ENCODE results near the gene MAGI2.
"Not testable (repeated sequence)": the region's sequence is repeated elsewhere in the genome, so short reads cannot be mapped to it uniquely, and the experiment has no call there.

The MAGI2 gene

GRCh38 chr7:78253850-78254725 lies 1199.4 kb downstream of the MAGI2 start:
- Histone ChIP-seq H3K36me3 (ENCODE audit: control insufficient read depth in 5 of 5, insufficient read depth in 5 of 5, low read length in 5 of 5) (peaks cover 0 to 4% (median 0%) of the 10 kb centered on the region in 5 donors), H3K9me3 (ENCODE audit: control insufficient read depth in 5 of 5, low read length in 5 of 5) (peaks cover 0 to 3% (median 0%) of the 10 kb centered on the region in 5 donors), H3K9ac (ENCODE audit: low read length in 5 of 5) (no peak overlapping the region), H3K27ac (ENCODE audit: low read depth, low read length) (no peak overlapping the region), H3K4me1 (ENCODE audit: control insufficient read depth in 5 of 5, insufficient read depth in 5 of 5, low read length in 5 of 5) (no peaks in the 10 kb centered on the region), H3K27me3 (ENCODE audit: control insufficient read depth in 5 of 5, insufficient read depth in 4 of 5, low read length in 5 of 5) (no peaks in the 10 kb centered on the region), H3K4me3 (ENCODE audit: low read depth in 1 of 5, low read length in 5 of 5) (no peak overlapping the region)

- Histone ChIP-seq H3K9ac (ENCODE audit: low read length in 5 of 5) (no peak overlapping the region), H3K36me3 (ENCODE audit: control insufficient read depth in 5 of 5, insufficient read depth in 5 of 5, low read length in 5 of 5) (no peaks in the 10 kb centered on the region), H3K4me3 (ENCODE audit: low read depth in 1 of 5, low read length in 5 of 5) (no peak overlapping the region), H3K4me1 (ENCODE audit: control insufficient read depth in 5 of 5, insufficient read depth in 5 of 5, low read length in 5 of 5) (no peaks in the 10 kb centered on the region), H3K9me3 (ENCODE audit: control insufficient read depth in 5 of 5, low read length in 5 of 5) (peaks cover 4 to 22% (median 14%) of the 10 kb centered on the region in 5 donors), H3K27ac (ENCODE audit: low read depth, low read length) (no peak overlapping the region), H3K27me3 (ENCODE audit: control insufficient read depth in 5 of 5, insufficient read depth in 4 of 5, low read length in 5 of 5) (no peaks in the 10 kb centered on the region)
Measured at GRCh38 chr7:78248867-78249266, 1204.6 kb downstream of the MAGI2 start.

GRCh38 chr7:78247910-78248689 lies 1205.4 kb downstream of the MAGI2 start:
- Histone ChIP-seq H3K36me3 (ENCODE audit: control insufficient read depth in 5 of 5, insufficient read depth in 5 of 5, low read length in 5 of 5) (no peaks in the 10 kb centered on the region), H3K9ac (ENCODE audit: low read length in 5 of 5) (no peak overlapping the region), H3K27ac (ENCODE audit: low read depth, low read length) (no peak overlapping the region), H3K4me3 (ENCODE audit: low read depth in 1 of 5, low read length in 5 of 5) (no peak overlapping the region), H3K9me3 (ENCODE audit: control insufficient read depth in 5 of 5, low read length in 5 of 5) (peaks cover 4 to 21% (median 14%) of the 10 kb centered on the region in 5 donors), H3K4me1 (ENCODE audit: control insufficient read depth in 5 of 5, insufficient read depth in 5 of 5, low read length in 5 of 5) (no peaks in the 10 kb centered on the region), H3K27me3 (ENCODE audit: control insufficient read depth in 5 of 5, insufficient read depth in 4 of 5, low read length in 5 of 5) (no peaks in the 10 kb centered on the region)

GRCh38 chr7:78240179-78240578 lies 1213.3 kb downstream of the MAGI2 start:
- not testable (repeated sequence) for H3K4me1 ChIP-seq (ENCODE audit: control insufficient read depth in 5 of 5, insufficient read depth in 5 of 5, low read length in 5 of 5); H3K9ac ChIP-seq (ENCODE audit: low read length in 5 of 5)

GRCh38 chr7:78234634-78235033 lies 1218.8 kb downstream of the MAGI2 start:
- Histone ChIP-seq H3K36me3 (ENCODE audit: control insufficient read depth in 5 of 5, insufficient read depth in 5 of 5, low read length in 5 of 5) (no peaks in the 10 kb centered on the region), H3K27ac (ENCODE audit: low read depth, low read length) (no peak overlapping the region), H3K4me1 (ENCODE audit: control insufficient read depth in 5 of 5, insufficient read depth in 5 of 5, low read length in 5 of 5) (no peaks in the 10 kb centered on the region), H3K9ac (ENCODE audit: low read length in 5 of 5) (no peak overlapping the region), H3K27me3 (ENCODE audit: control insufficient read depth in 5 of 5, insufficient read depth in 4 of 5, low read length in 5 of 5) (no peaks in the 10 kb centered on the region), H3K4me3 (ENCODE audit: low read depth in 1 of 5, low read length in 5 of 5) (no peak overlapping the region), H3K9me3 (ENCODE audit: control insufficient read depth in 5 of 5, low read length in 5 of 5) (no peaks in the 10 kb centered on the region)

More at GRCh38 chr7:78240179-78240578, 1213.3 kb downstream of the MAGI2 start:
- not testable (repeated sequence) for H3K4me3 ChIP-seq (ENCODE audit: low read depth in 1 of 5, low read length in 5 of 5); H3K9me3 ChIP-seq (ENCODE audit: control insufficient read depth in 5 of 5, low read length in 5 of 5); H3K27ac ChIP-seq (ENCODE audit: low read depth, low read length); H3K36me3 ChIP-seq (ENCODE audit: control insufficient read depth in 5 of 5, insufficient read depth in 5 of 5, low read length in 5 of 5); H3K27me3 ChIP-seq (ENCODE audit: control insufficient read depth in 5 of 5, insufficient read depth in 4 of 5, low read length in 5 of 5)

GRCh38 chr7:78232806-78233205 lies 1220.7 kb downstream of the MAGI2 start:
- Histone ChIP-seq H3K4me1 (ENCODE audit: control insufficient read depth in 5 of 5, insufficient read depth in 5 of 5, low read length in 5 of 5) (peaks cover 0 to 3% (median 0%) of the 10 kb centered on the region in 5 donors), H3K27ac (ENCODE audit: low read depth, low read length) (no peak overlapping the region), H3K27me3 (ENCODE audit: control insufficient read depth in 5 of 5, insufficient read depth in 4 of 5, low read length in 5 of 5) (no peaks in the 10 kb centered on the region), H3K4me3 (ENCODE audit: low read depth in 1 of 5, low read length in 5 of 5) (no peak overlapping the region), H3K36me3 (ENCODE audit: control insufficient read depth in 5 of 5, insufficient read depth in 5 of 5, low read length in 5 of 5) (no peaks in the 10 kb centered on the region), H3K9me3 (ENCODE audit: control insufficient read depth in 5 of 5, low read length in 5 of 5) (no peaks in the 10 kb centered on the region), H3K9ac (ENCODE audit: low read length in 5 of 5) (no peak overlapping the region)

- Histone ChIP-seq H3K36me3 (ENCODE audit: control insufficient read depth in 5 of 5, insufficient read depth in 5 of 5, low read length in 5 of 5) (no peaks in the 10 kb centered on the region), H3K9ac (ENCODE audit: low read length in 5 of 5) (no peak overlapping the region), H3K4me1 (ENCODE audit: control insufficient read depth in 5 of 5, insufficient read depth in 5 of 5, low read length in 5 of 5) (peaks cover 0 to 18% (median 9%) of the 10 kb centered on the region in 5 donors), H3K27me3 (ENCODE audit: control insufficient read depth in 5 of 5, insufficient read depth in 4 of 5, low read length in 5 of 5) (no peaks in the 10 kb centered on the region), H3K9me3 (ENCODE audit: control insufficient read depth in 5 of 5, low read length in 5 of 5) (no peaks in the 10 kb centered on the region), H3K4me3 (ENCODE audit: low read depth in 1 of 5, low read length in 5 of 5) (no peak overlapping the region), H3K27ac (ENCODE audit: low read depth, low read length) (no peak overlapping the region)
Measured at GRCh38 chr7:78226059-78226719, 1227.3 kb downstream of the MAGI2 start.

GRCh38 chr7:78225534-78225933 lies 1227.9 kb downstream of the MAGI2 start:
- H3K4me3 ChIP-seq (ENCODE audit: low read depth in 1 of 5, low read length in 5 of 5) = no peak overlapping the region
- H3K9ac ChIP-seq (ENCODE audit: low read length in 5 of 5) = no peak overlapping the region
- no peaks in the 10 kb centered on the region for H3K9me3 ChIP-seq (ENCODE audit: control insufficient read depth in 5 of 5, low read length in 5 of 5)

GRCh38 chr7:78224923-78225322 lies 1228.5 kb downstream of the MAGI2 start:
- H3K36me3 ChIP-seq (ENCODE audit: control insufficient read depth in 5 of 5, insufficient read depth in 5 of 5, low read length in 5 of 5) = no peaks in the 10 kb centered on the region
- H3K27ac ChIP-seq (ENCODE audit: low read depth, low read length) = no peak overlapping the region
- no peak overlapping the region for H3K9ac ChIP-seq (ENCODE audit: low read length in 5 of 5)
- H3K4me3 ChIP-seq (ENCODE audit: low read depth in 1 of 5, low read length in 5 of 5) = no peak overlapping the region
- H3K9me3 ChIP-seq (ENCODE audit: control insufficient read depth in 5 of 5, low read length in 5 of 5) = no peaks in the 10 kb centered on the region
- no peaks in the 10 kb centered on the region for H3K27me3 ChIP-seq (ENCODE audit: control insufficient read depth in 5 of 5, insufficient read depth in 4 of 5, low read length in 5 of 5)
- H3K4me1 ChIP-seq (ENCODE audit: control insufficient read depth in 5 of 5, insufficient read depth in 5 of 5, low read length in 5 of 5) = peaks cover 0 to 18% (median 9%) of the 10 kb centered on the region in 5 donors

More at GRCh38 chr7:78225534-78225933, 1227.9 kb downstream of the MAGI2 start:
- Histone ChIP-seq H3K4me1 (ENCODE audit: control insufficient read depth in 5 of 5, insufficient read depth in 5 of 5, low read length in 5 of 5) (peaks cover 0 to 18% (median 9%) of the 10 kb centered on the region in 5 donors), H3K27me3 (ENCODE audit: control insufficient read depth in 5 of 5, insufficient read depth in 4 of 5, low read length in 5 of 5) (no peaks in the 10 kb centered on the region), H3K36me3 (ENCODE audit: control insufficient read depth in 5 of 5, insufficient read depth in 5 of 5, low read length in 5 of 5) (no peaks in the 10 kb centered on the region), H3K27ac (ENCODE audit: low read depth, low read length) (no peak overlapping the region)

Measured in subcutaneous abdominal adipose tissue (tissue), 5 donors.